ENCODE data around the gene TTBK1. TPM values are rescaled to one million over a fixed set of nuclear protein-coding genes. Genes with fewer than 3 reads are reported as not detected.

TTBK1 gene
- total RNA-seq, 1 experiment from 2014 or later, result 0.68 TPM

DNA sequence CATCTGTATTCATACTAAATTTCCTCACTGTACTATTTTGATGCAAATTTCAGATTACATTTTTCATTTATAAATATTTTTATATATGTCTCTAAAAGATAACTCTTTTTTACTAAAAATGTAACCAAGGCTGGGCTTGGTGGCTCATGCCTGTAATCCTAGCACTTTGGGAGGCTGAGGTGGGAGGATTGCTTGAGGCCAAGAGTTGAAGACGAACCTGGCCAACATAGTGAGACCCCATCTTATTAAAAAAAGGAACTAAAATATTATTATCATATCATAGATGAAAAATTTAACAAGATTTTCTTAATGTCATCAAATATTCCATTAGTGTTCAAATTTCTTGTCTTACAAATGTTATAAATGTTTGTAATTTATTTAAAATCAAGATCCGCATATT lies 7.4 kb upstream of the TTBK1 start:
- TF ChIP-seq HMGA2 (CRISPR knock-in tag; IDR thresholded peaks at IDR 0.05) (no peak), FOXJ3 (CRISPR knock-in tag; IDR thresholded peaks at IDR 0.05; ENCODE audit: borderline replicate concordance) (no peak), SOX15 (CRISPR knock-in tag; IDR thresholded peaks at IDR 0.05) (no peak), ZBTB21 (CRISPR knock-in tag; IDR thresholded peaks at IDR 0.05; ENCODE audit: borderline replicate concordance) (no peak), TEAD1 (CRISPR knock-in tag; IDR thresholded peaks at IDR 0.05) (no peak), TEAD4 (CRISPR knock-in tag; IDR thresholded peaks at IDR 0.05) (no peak), NFYB (CRISPR knock-in tag; conservative IDR thresholded peaks at IDR 0.05; ENCODE audit: low read depth) (no peak), ZNF232 (CRISPR knock-in tag; IDR thresholded peaks at IDR 0.05) (no peak), SMAD3 (CRISPR knock-in tag; IDR thresholded peaks at IDR 0.05; ENCODE audit: borderline replicate concordance) (no peak), IRF2 (CRISPR knock-in tag; IDR thresholded peaks at IDR 0.05; ENCODE audit: borderline replicate concordance, low read depth) (no peak), MYBL2 (CRISPR knock-in tag; IDR thresholded peaks at IDR 0.05) (no peak), RELA (CRISPR knock-in tag; IDR thresholded peaks at IDR 0.05; ENCODE audit: borderline replicate concordance) (no peak)
- TF ChIP-seq, protein P1, sequence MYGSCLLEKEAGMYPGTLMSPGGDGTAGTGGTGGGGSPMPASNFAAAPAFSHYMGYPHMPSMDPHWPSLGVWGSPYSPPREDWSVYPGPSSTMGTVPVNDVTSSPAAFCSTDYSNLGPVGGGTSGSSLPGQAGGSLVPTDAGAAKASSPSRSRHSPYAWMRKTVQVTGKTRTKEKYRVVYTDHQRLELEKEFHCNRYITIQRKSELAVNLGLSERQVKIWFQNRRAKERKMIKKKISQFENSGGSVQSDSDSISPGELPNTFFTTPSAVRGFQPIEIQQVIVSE (CRISPR knock-in tag; IDR thresholded peaks at IDR 0.05; ENCODE audit: borderline replicate concordance), result no peak
- TF ChIP-seq, protein P2, sequence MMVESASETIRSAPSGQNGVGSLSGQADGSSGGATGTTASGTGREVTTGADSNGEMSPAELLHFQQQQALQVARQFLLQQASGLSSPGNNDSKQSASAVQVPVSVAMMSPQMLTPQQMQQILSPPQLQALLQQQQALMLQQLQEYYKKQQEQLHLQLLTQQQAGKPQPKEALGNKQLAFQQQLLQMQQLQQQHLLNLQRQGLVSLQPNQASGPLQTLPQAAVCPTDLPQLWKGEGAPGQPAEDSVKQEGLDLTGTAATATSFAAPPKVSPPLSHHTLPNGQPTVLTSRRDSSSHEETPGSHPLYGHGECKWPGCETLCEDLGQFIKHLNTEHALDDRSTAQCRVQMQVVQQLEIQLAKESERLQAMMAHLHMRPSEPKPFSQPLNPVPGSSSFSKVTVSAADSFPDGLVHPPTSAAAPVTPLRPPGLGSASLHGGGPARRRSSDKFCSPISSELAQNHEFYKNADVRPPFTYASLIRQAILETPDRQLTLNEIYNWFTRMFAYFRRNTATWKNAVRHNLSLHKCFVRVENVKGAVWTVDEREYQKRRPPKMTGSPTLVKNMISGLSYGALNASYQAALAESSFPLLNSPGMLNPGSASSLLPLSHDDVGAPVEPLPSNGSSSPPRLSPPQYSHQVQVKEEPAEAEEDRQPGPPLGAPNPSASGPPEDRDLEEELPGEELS (CRISPR knock-in tag; IDR thresholded peaks at IDR 0.05), result no peak
- TF ChIP-seq, protein P3, sequence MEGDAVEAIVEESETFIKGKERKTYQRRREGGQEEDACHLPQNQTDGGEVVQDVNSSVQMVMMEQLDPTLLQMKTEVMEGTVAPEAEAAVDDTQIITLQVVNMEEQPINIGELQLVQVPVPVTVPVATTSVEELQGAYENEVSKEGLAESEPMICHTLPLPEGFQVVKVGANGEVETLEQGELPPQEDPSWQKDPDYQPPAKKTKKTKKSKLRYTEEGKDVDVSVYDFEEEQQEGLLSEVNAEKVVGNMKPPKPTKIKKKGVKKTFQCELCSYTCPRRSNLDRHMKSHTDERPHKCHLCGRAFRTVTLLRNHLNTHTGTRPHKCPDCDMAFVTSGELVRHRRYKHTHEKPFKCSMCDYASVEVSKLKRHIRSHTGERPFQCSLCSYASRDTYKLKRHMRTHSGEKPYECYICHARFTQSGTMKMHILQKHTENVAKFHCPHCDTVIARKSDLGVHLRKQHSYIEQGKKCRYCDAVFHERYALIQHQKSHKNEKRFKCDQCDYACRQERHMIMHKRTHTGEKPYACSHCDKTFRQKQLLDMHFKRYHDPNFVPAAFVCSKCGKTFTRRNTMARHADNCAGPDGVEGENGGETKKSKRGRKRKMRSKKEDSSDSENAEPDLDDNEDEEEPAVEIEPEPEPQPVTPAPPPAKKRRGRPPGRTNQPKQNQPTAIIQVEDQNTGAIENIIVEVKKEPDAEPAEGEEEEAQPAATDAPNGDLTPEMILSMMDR (IDR thresholded peaks at IDR 0.05), result no peak
- TF ChIP-seq, protein P4, sequence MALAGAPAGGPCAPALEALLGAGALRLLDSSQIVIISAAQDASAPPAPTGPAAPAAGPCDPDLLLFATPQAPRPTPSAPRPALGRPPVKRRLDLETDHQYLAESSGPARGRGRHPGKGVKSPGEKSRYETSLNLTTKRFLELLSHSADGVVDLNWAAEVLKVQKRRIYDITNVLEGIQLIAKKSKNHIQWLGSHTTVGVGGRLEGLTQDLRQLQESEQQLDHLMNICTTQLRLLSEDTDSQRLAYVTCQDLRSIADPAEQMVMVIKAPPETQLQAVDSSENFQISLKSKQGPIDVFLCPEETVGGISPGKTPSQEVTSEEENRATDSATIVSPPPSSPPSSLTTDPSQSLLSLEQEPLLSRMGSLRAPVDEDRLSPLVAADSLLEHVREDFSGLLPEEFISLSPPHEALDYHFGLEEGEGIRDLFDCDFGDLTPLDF (CRISPR knock-in tag; IDR thresholded peaks at IDR 0.05), result no peak
- TF ChIP-seq, protein P5, sequence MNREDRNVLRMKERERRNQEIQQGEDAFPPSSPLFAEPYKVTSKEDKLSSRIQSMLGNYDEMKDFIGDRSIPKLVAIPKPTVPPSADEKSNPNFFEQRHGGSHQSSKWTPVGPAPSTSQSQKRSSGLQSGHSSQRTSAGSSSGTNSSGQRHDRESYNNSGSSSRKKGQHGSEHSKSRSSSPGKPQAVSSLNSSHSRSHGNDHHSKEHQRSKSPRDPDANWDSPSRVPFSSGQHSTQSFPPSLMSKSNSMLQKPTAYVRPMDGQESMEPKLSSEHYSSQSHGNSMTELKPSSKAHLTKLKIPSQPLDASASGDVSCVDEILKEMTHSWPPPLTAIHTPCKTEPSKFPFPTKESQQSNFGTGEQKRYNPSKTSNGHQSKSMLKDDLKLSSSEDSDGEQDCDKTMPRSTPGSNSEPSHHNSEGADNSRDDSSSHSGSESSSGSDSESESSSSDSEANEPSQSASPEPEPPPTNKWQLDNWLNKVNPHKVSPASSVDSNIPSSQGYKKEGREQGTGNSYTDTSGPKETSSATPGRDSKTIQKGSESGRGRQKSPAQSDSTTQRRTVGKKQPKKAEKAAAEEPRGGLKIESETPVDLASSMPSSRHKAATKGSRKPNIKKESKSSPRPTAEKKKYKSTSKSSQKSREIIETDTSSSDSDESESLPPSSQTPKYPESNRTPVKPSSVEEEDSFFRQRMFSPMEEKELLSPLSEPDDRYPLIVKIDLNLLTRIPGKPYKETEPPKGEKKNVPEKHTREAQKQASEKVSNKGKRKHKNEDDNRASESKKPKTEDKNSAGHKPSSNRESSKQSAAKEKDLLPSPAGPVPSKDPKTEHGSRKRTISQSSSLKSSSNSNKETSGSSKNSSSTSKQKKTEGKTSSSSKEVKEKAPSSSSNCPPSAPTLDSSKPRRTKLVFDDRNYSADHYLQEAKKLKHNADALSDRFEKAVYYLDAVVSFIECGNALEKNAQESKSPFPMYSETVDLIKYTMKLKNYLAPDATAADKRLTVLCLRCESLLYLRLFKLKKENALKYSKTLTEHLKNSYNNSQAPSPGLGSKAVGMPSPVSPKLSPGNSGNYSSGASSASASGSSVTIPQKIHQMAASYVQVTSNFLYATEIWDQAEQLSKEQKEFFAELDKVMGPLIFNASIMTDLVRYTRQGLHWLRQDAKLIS (CRISPR knock-in tag; IDR thresholded peaks at IDR 0.05; ENCODE audit: borderline replicate concordance), result no peak
- TF ChIP-seq, protein P6, sequence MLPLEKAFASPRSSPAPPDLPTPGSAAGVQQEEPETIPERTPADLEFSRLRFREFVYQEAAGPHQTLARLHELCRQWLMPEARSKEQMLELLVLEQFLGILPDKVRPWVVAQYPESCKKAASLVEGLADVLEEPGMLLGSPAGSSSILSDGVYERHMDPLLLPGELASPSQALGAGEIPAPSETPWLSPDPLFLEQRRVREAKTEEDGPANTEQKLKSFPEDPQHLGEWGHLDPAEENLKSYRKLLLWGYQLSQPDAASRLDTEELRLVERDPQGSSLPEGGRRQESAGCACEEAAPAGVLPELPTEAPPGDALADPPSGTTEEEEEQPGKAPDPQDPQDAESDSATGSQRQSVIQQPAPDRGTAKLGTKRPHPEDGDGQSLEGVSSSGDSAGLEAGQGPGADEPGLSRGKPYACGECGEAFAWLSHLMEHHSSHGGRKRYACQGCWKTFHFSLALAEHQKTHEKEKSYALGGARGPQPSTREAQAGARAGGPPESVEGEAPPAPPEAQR (CRISPR knock-in tag; IDR thresholded peaks at IDR 0.05), result no peak
- DNase-seq (ENCODE audit: low spot score) (no peak), ATAC-seq (no peak)
- H3K27me3 Mint-ChIP-seq (ENCODE audit: low read depth), result peaks cover 42% of the 10 kb centered on the region
- no peak overlapping the region for H3K27ac Mint-ChIP-seq
- no peaks in the 10 kb centered on the region for H3K36me3 Mint-ChIP-seq
- POLR2A ChIA-PET, result no interaction called here
- H3K9me3 Mint-ChIP-seq, result peaks cover 4% of the 10 kb centered on the region; the same call in 1 of the 2 replicates
- CTCF ChIA-PET, result no interaction called here
- H3K4me1 Mint-ChIP-seq, result no peaks in the 10 kb centered on the region
- no peak overlapping the region for H3K4me3 Mint-ChIP-seq

All from WTC11 (cell line).